ENCODE results near the gene SNED1.
A peak's percentile ranks its signal among the peaks of the same experiment; 100 is the strongest.

SNED1 gene

DNA sequence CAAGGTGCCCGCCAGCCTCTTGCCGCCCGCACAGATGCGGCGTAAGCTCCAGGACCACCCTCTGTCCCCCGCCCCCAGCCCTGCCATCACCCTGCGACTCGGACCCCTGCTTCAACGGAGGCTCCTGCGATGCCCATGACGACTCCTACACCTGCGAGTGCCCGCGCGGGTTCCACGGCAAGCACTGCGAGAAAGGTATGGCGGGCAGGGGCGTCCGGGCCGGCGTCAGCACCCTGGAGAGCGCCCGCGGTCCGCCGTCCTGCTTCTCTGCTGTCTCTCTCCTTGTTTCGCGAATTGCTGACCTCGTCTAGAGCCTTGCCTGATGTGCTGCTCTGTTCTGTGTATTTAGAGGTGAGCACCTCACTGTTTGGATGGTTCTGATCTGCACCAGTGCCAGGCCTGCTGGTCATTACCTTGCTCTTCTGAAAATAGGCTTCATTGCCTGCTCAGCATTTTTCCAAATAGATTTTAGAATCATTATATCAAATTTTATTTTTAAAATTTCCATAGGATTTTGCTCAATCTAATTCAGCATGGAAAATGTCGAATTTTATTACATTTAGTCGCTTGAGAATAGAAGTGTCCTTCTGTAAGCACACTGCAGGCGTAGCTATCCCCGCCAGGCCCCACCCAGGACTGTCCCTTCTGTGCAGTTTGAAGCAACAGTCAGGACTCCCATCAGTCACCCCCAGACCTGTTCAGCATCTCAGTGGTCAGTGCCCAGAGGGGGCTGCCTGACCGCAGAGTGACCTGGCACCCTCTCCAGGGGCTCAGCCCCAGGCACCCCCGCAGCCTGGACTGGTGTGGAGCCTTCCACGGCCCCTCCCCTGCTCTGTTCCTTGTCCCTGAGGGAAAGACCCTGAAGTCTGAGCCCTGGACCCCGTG lies 51.6 kb downstream of the SNED1 start:
- DNase-seq, result no peak

DNA sequence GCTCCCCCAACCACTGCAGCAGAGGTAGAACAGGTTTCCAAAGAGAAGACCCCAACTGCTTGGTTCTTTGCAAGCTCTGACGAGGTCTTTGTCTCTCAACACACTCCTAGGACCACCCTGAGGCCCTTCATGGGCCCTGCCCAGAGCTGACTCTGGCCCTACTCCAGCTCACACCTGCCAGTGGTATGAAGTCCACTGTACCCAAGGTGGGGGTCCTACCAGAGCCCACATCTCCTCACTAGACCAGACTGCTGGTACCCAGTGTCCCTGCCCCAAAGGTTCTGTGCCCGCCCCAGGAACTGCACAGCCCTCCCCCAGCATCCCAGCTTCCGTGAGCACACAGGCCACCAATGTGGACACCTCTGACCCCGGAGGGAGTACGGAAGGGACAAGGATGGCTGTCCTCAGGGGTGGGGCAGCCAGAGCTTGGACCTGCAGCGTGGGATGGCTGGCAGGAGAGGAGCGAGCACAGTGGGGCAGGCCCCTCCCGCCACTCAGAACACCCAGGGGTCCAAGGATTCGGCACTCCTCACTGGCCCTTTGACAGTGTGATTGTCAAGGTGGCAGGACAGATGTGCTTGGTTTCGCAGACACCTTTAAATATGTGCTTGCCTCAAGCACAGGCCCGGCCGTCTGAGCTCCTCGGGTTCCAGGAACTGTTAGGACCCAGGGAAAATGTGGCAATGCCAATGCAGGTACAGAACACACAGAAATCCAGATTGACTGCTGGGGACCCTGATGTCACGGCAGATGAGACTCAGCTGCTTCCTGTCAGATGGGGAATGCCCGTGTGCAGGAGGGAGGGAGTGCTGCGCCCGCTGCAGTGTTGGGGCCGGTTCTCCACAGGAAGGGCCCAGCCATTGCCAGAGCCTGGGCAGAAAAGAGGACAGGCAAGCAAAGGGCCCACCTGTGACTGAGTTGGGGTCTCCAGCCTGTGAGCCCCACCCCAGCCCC lies 52.5 kb downstream of the SNED1 start:
- no peak for DNase-seq

DNA sequence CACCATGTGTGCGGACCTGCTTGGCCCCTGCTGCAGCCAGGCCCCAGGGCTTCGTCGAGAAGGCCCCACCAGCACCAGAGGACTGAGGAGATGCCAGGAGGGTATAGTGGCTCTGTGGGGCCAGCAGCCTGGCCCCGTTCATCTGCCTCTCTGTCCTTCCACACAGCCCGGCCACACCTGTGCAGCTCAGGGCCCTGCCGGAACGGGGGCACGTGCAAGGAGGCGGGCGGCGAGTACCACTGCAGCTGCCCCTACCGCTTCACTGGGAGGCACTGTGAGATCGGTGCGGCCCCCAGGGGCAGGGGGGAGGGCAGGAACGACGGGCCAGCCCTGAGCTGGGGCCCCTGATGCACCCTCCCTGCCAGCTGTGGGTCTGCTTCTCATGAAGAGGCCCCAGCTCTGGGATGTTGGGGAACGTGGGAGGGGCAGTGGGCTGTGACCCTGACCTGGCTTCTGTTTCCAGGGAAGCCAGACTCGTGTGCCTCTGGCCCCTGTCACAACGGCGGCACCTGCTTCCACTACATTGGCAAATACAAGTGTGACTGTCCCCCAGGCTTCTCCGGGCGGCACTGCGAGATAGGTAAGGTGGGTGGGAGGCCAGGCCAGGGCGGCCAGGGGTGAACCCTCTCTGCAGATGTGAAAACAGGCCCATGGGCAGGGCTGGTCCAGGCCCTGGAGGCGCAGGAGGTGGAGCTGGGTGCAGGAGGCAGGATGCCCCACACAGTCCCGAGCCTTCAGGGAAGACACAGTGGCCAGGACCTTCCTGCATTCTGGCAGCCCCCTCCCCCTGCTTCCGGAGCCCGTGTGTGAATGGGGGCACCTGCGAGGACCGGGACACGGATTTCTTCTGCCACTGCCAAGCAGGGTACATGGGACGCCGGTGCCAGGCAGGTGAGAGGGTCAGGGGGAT lies 53.4 kb downstream of the SNED1 start:
- no peak for DNase-seq

DNA sequence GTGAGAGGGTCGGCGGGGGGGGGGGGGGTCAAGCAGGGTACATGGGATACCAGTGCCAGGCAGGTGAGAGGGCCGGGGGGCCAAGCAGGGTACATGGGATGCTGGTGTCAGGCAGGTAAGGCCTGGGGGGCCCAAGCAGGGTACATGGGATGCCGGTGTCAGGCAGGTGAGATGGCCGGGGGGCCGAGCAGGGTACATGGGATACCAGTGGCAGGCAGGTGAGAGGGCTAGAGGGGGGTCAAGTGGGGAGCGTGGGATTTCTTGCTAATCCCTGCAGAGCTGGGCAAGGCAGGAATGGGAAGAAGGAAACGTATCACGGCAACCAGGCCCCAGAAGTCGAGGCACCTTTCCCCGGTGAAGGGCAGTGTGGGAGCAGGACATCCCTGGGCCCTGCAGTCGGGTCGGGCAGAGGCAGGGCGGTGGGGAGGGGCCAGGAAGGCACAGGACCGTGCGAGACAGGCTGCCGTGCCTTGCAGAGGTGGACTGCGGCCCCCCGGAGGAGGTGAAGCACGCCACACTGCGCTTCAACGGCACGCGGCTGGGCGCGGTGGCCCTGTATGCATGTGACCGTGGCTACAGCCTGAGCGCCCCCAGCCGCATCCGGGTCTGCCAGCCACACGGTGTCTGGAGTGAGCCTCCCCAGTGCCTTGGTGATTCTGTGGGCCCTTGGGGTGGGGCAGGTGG lies 54.4 kb downstream of the SNED1 start:
- no peak for DNase-seq

DNA sequence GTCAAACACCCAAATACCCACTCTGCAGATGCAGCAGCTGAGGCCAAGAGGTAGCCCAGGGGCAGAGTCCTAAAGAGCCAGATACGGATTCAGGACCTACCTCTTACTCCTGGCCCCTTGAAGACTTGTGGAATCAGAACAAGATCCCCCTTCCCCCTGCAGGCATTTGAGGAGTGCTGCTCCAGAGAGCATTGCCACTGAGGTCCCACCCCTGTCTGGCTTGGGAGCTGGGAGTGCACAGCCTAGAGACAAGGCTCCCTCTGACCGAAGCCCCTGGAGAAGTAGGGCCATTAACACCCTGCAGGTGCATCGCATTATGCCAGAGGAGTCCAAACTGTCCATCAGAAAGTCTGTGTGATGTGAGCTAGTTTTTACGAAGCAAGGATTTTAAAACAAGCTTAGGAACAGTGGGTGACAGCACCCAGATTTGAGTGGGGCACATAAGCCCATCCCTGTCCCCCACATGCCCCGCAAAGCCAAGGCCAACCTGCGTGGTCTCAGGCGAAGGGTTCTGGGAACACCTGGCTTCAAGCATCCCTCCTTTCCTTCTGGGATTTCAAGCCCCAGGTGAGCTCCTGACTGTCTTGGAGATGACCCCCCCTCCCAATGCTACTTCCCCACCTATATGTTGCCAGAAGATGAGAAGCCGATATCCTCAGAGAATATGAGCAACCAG lies 55.3 kb downstream of the SNED1 start:
- no peak for DNase-seq

DNA sequence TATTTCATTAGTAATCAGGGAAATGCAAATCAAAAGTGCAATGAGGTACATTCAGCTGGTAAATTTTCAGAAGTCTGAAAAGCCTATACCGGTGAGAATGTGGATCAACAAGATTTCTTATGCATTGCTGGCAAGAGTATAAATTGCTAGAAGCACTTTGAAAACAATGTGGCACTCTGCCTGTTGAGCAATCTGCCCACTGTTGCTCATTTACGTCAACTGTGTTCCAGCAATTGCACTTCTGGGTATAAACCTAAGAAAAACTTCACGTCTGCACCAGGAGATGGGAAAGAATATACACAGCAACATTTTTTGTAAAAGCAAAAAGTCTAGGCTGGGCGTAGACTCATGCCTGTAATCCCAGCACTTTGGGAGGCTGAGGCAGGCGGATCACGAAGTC lies 62.9 kb downstream of the SNED1 start:
- DNase-seq, result no peak

DNA sequence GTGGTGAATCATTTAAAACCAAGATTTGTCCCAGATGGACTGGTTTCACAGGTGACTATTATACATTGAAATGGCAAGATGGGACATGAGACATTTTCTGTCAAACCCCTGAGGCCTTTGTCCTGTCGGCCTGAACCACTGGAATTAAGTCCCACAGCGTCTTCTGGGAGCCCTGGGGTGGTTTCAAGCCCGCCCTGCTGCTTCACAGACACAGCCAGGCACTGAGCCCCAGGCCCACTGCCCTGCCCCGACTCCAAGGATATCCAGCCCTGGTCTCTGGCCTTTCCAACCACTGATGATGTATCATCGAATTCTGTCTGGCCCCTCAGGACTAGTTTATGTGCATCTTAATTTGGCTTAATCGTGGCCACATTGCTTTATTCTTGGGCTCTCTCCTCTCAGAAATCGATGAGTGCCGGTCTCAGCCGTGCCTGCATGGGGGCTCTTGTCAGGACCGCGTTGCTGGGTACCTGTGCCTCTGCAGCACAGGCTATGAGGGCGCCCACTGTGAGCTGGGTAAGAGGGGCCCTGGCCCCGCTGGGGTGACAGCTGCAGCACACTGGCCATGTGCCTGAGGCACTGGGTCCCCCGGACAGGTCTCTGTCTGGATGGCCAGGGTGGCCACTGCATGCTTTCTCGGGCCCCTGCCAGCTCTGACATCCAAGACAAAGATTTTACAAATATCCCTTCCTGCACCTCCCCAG lies 64.1 kb downstream of the SNED1 start:
- no peak for DNase-seq

DNA sequence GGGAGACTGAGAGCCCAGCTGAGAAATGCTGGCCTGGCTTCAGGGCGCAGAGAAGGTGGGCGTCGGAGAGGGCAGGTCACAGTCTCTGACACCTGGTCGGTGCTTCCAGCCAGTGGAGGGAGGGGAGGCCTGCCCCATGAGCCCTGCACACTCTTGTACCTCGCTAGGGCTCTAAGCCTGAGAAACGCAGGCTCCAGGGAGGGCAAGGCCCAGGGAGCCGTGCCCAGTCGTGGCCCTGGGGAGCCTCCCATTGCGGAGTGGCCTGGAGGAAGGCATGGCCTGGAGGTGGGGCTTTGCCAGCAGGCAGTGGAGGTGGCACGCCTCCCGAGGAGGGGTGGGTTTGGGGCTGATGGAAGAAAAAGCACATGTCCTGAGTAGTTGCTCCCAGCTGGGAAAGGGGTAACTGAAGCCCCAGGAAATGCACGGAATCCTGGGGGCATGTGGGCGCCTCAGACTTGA lies 64.7 kb downstream of the SNED1 start:
- DNase-seq, result no peak

DNA sequence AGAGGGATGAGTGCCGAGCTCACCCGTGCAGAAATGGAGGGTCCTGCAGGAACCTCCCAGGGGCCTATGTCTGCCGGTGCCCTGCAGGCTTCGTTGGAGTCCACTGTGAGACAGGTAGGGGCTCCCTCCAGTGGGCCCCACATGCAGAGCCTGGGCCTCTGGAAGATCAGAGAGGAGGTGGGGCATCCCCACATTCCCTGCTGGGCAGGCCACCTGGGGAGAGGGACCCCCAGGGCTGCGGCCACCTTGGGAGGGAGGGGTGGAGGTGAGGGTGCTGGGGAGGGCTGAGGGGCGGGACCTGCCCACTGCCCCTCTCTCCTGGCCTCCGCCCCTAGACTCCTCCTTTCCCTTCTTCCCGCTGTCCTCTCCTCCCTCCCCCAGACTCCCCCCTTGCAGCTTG lies 65.2 kb downstream of the SNED1 start:
- DNase-seq, result no peak

DNA sequence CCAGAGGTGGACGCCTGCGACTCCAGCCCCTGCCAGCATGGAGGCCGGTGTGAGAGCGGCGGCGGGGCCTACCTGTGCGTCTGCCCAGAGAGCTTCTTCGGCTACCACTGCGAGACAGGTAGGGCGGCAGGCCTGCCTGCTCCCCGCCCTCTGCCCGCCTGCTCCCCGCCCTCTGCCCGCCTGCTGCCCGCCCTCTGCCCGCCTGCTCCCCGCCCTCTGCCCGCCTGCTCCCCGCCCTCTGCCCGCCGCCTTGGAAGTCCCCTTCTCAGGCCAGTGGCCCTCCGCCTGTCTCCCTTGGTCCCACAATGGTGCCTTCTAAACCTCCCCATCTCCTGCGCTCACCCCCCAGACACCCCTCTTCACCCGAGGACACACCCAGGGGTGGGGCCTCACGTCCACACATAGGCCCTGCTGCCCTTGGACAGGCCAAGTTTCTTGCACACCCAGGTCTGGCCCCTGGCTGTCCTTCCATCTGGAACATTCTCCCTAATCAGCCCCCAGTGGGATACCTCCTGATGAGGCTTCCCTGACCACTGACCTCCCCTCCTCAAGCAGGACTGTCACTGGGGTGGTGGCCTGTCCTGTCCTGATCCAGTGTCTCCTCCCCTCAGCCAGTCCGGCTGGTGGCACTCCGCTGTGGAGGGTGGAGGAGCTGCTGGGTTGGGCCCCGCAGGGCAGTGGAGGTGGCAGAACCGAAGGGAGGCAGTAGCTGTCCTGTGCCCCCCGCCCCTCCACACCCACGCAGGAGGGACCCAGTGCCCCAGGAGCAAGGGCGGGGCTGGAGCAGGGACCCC lies 65.8 kb downstream of the SNED1 start:
- DNase-seq, result peak; percentile 38

DNA sequence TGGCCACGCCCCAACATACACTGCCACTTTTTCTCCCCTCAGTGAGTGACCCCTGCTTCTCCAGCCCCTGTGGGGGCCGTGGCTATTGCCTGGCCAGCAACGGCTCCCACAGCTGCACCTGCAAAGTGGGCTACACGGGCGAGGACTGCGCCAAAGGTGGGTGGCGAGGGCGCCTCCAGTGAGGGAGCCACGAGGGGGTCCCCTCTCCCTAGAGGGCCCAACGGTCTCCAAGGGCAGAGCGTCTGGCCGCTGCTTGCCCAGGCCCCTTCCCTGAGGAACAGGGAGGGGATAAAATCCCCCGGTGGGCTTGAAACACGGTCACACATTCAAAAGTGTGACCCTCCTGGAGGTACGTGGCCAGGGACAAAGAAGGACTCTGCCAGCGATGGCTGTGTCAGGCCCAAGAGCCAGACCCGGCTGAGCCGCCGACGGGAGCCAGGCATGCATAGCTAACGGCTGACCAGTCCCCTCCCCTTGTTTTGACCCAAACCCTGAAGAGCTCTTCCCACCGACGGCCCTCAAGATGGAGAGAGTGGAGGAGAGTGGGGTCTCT lies 66.5 kb downstream of the SNED1 start:
- no peak for DNase-seq

DNA sequence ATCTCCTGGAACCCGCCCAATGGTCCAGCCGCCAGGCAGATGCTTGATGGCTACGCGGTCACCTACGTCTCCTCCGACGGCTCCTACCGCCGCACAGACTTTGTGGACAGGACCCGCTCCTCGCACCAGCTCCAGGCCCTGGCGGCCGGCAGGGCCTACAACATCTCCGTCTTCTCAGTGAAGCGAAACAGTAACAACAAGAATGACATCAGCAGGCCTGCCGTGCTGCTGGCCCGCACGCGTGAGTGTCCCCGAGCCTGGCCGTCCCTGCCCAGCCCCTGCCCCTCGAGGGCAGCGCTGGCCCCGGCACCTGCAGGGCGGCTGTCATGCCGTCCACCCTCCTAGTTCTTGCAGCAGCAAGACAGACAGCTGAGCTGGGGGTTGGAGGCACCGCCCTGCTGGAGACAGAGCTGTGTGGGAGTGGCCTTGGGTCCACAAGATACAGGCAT lies 67.0 kb downstream of the SNED1 start:
- DNase-seq, result no peak

DNA sequence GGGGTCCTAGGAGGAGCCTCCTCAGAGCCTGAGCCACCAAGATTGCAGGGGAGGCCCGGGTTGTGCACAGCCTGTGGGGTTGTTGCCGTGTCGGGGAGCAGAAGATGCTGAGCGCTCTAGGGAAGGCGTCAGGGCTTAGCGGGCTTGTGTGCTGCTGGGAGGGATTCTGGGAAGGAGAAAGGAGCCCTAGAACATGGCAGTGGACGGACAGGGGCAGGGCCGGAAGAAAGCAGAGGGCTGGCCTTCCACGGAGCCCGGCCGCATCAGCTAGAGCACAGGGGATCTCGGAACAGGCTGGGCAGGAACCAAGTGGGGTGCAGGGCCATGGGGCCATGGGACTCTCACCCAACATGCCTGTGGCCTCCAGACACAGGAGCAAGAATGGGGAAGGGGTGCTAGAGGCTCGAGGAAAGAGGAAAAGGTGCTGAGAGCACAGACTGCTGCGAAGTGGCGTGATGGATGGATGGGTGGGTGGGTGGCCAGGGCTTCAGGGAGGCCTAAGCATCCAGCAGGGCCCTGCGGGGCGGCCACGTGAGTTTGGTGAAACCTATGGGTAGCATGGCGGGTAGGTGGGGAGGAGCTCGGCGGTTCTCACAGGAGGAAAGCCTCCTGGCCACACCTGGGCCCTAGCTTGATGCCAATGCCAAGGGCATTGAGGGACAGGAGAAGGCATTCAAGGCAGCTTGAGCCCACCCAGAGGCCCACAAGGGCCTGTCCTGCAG lies 67.9 kb downstream of the SNED1 start:
- no peak for DNase-seq

DNA sequence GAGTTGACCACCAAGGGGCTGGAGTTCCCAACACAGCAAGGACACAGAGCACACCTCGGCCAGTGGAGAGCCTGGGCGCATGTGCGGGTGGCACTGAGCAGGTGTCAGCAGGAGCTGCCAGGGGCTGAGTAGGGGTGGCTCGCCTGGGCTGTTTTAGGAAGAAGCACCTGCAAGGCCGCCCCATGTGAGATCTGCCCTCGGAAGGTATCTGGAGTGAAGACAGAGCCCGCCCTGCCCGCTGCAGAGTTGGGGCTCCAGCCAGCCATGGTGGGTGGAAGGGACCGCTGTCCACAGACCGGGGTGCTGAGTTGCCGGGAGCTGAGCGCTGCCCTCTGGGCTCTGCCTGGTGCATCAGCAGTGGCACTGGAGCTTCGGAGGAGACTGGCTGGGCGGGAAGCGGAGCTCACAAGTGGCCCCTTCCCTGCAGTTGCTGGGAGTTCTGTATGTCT lies 68.5 kb downstream of the SNED1 start:
- DNase-seq, result no peak

DNA sequence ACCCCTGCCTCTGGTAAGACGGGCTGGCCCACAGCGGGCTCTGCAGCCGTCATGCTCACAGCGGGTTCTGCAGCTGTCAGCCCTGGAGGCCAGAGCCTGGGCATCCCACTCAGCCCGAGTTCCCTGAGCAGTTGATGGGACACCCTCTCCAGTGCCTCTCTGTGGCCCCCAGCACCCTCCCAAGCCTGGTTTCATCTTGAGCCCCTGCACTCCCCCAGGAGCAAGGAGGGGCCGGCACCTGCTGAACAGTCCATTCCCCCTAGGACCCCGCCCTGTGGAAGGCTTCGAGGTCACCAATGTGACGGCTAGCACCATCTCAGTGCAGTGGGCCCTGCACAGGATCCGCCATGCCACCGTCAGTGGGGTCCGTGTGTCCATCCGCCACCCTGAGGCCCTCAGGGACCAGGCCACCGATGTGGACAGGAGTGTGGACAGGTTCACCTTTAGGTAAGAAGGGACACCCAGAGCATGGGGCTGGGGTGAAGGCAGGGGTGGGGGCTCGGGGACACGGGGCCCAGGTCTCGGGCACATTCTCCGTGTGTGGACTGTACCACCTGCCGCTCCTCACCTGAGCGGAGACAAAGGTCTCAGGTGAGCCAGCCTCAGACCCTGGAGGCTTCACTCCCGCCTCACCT lies 69.2 kb downstream of the SNED1 start:
- DNase-seq, result no peak

DNA sequence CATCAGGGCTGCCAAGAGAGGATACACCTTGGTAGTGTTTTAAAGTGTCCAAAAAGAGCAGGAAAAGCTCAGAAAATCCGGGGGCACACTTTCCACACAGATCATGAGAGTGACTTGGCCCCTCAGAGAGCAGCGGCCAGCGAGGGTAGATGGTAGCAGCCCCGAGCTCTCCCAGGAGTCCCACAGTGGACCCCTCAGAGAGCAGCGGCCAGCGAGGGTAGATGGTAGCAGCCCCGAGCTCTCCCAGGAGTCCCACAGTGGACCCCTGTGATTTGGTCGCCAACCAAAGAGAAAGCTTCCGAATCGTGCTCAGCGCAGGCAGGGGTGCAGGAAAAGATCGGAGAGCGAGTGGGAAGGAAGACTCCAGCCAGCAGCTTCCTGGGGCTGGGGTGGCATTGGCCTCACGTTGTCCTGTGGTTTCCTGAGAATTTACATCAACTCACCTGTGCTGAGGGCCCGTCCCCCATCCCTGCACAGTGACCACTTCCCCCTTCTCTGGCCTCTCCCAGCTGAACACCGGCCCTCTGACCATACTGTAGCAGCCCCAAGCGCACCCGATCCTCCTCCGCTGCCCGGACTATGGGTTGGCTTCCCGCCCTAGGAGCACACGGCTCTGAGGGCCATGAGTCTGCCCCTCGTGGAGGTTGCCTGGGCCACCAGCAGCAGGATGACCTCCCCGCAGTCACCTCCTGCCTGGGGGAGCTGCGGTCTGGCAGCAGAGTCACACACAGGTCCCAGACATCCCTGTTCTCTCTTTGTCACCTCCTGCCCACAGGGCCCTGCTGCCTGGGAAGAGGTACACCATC lies 69.9 kb downstream of the SNED1 start:
- DNase-seq, result no peak

All from NCI-H2029 (cell line).